HepG2 (cell line): Measurements from ENCODE around the gene ACTN4. TPM values are rescaled to one million over a fixed set of nuclear protein-coding genes. Genes with fewer than 3 reads are reported as not detected.

ENCODE experiments used
- EEA1 ChIP-seq: sonication (generic); formaldehyde crosslinking; IDR thresholded peaks from 2 replicates; pipeline ENCODE4 v1.5.1; 2020; ENCODE audit warnings: mild to moderate bottlenecking, missing genetic modification reagents, borderline replicate concordance
- ELF1 ChIP-seq: sonication (generic); formaldehyde crosslinking; IDR thresholded peaks from 2 replicates; pipeline ENCODE4 v1.4.0; 2020; ENCODE audit warnings: missing genetic modification reagents
- ELF3 ChIP-seq: IDR thresholded peaks from 2 replicates; pipeline ENCODE4 v1.6.1; 2016; ENCODE audit warnings: missing genetic modification reagents, missing compliant biosample characterization
- FOSL2 ChIP-seq: sonication (generic); formaldehyde crosslinking; IDR thresholded peaks from 2 replicates; pipeline ENCODE4 v1.4.0; 2020; ENCODE audit warnings: missing genetic modification reagents
- FOXA3 ChIP-seq: IDR thresholded peaks from 2 replicates; pipeline ENCODE4 v1.6.1; 2016; ENCODE audit warnings: missing genetic modification reagents, missing compliant biosample characterization
- FOXP1 ChIP-seq, 2 experiments: fragments of 450-650 bp in 1 of 2; IDR thresholded peaks; 2 replicates each; pipeline ENCODE4 v1.6.1; 2017 to 2018; ENCODE audit warnings: antibody characterized with exemption in 1 of 2
- MAX ChIP-seq: IDR thresholded peaks from 2 replicates; pipeline ENCODE4 v1.6.1; 2012; ENCODE audit warnings: inconsistent platforms
- MAZ ChIP-seq, 2 experiments: sonication (generic) in 1 of 2; formaldehyde crosslinking in 1 of 2; IDR thresholded peaks; 2 replicates each; pipeline versions ENCODE4 v1.5.0 to v1.6.1; 2012 to 2020; ENCODE audit warnings: low read depth in 2 of 2, mild to moderate bottlenecking in 2 of 2, borderline replicate concordance in 1 of 2, improper control_type of control experiment in 1 of 2, low read length in 1 of 2, missing genetic modification reagents in 1 of 2, moderate library complexity in 1 of 2
- NFYB ChIP-seq: sonication (generic); formaldehyde crosslinking; IDR thresholded peaks from 2 replicates; pipeline ENCODE4 v1.4.0; 2020; ENCODE audit warnings: missing genetic modification reagents
- SATB2 ChIP-seq: sonication (generic); formaldehyde crosslinking; IDR thresholded peaks from 2 replicates; pipeline ENCODE4 v1.5.0; 2020; ENCODE audit warnings: missing genetic modification reagents
- SOX6 ChIP-seq, 2 experiments: fragments of 450-650 bp in 1 of 2; sonication (generic) in 1 of 2; formaldehyde crosslinking in 1 of 2; IDR thresholded peaks; 2 replicates each; pipeline versions ENCODE4 v1.4.0 to v1.6.1; 2017 to 2020; ENCODE audit warnings: antibody characterized with exemption in 1 of 2, mild to moderate bottlenecking in 1 of 2, missing genetic modification reagents in 1 of 2
- TAF15 ChIP-seq: fragments of 200-400 bp; formaldehyde crosslinking; IDR thresholded peaks from one replicate; pipeline ENCODE4 v1.6.1; 2018; ENCODE audit warnings: mild to moderate bottlenecking, low read depth, low read length; ENCODE audit not compliant: poor library complexity, severe bottlenecking
- ZNF574 ChIP-seq: sonication (generic); formaldehyde crosslinking; IDR thresholded peaks from 2 replicates; pipeline ENCODE4 v1.4.0; 2020; ENCODE audit warnings: missing genetic modification reagents
- ZNF616 ChIP-seq: sonication (generic); formaldehyde crosslinking; IDR thresholded peaks from 2 replicates; pipeline ENCODE4 v1.5.0; 2020; ENCODE audit warnings: low read depth, mild to moderate bottlenecking, missing genetic modification reagents
- ZNF747 ChIP-seq: sonication (generic); formaldehyde crosslinking; IDR thresholded peaks from 2 replicates; pipeline ENCODE4 v1.8.1; 2023; ENCODE audit warnings: missing genetic modification reagents, mild to moderate bottlenecking, borderline replicate concordance
- ZXDC ChIP-seq: sonication (generic); formaldehyde crosslinking; IDR thresholded peaks from 2 replicates; pipeline ENCODE4 v1.5.0; 2020; ENCODE audit warnings: mild to moderate bottlenecking, missing genetic modification reagents
- polyA plus RNA-seq, 8 experiments: library from polyadenylated mRNA; depleted of rRNA in 3 of 8; stranded (reverse) in 7 of 8; unstranded in 1 of 8; fragments of >200 nt; fragmentation: Illumina TruSeq in 4 of 8; extraction: Trizol in 4 of 8; gene quantifications; 2 replicates each; pipeline versions ENCODE4 v1.2.1 to v1.2.3, GENCODE V29; 2011 to 2016; ENCODE audit warnings: low read depth in 4 of 8, missing spikeins in 1 of 8, mixed read lengths in 1 of 8; ENCODE audit not compliant: insufficient read depth in 1 of 8
- total RNA-seq, 5 experiments: library from RNA; depleted of rRNA; stranded (reverse); fragments of >200 nt; fragmentation: Illumina TruSeq; extraction: Trizol; gene quantifications; 2 replicates each; pipeline ENCODE4 v1.2.3, GENCODE V29; 2016; ENCODE audit warnings: low read depth in 1 of 5

Gene ACTN4
- total and polyA plus RNA-seq, 2 of the 13 experiments (the other 11 are each of a cell fraction or from before 2014, with no cell fraction given), result 171 to 192 TPM

DNA sequence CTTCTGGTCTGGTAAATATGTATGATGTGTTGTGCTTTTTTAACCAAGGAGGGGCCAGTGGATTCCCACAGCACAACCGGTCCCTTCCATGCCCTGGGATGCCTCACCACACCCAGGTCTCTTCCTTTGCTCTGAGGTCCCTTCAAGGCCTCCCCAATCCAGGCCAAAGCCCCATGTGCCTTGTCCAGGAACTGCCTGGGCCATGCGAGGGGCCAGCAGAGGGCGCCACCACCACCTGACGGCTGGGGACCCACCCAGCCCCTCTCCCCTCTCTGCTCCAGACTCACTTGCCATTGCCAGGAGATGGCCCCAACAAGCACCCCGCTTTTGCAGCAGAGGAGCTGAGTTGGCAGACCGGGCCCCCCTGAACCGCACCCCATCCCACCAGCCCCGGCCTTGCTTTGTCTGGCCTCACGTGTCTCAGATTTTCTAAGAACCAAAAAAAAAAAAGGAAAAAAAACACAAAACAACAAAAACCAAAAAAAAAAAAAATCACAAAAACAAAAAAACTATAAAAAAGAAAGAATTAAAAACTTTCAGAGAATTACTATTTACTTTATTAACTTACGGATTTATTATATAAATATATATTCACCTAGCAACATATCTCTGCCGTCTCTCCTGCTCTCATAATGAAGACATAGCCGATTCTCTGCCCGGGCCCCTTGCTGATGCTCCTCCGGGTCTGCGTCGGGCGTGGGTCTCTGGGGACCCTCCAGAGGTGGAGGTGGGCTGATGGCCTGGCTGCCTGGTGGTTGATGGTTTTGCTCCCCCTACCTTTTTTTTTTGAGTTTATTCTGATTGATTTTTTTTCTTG, 82.4 kb downstream of the ACTN4 start (continued):
- TF ChIP-seq ZXDC (CRISPR knock-in tag) (no peak), TAF15 (no peak), SATB2 (CRISPR knock-in tag) (no peak), ELF1 (peak; percentile 35; the same call in 1 of the 2 replicates), ELF3 (CRISPR knock-in tag) (0 out of 2 replicates have a peak, but pooled peaks have one; percentile 36), SOX6 (IDR thresholded peaks at IDR 0.05) (no peak), SOX6 (CRISPR knock-in tag; IDR thresholded peaks at IDR 0.05) (peak; percentile 31; the same call in 1 of the 2 replicates), FOSL2 (CRISPR knock-in tag) (peak; percentile 35; the same call in 1 of the 2 replicates), MAZ (IDR thresholded peaks at IDR 0.05; ENCODE audit: borderline replicate concordance, low read depth, low read length) (no peak), MAZ (CRISPR knock-in tag; IDR thresholded peaks at IDR 0.05; ENCODE audit: low read depth) (0 out of 2 replicates have a peak, but pooled peaks have one; percentile 46), EEA1 (CRISPR knock-in tag) (no peak), ZNF574 (peak; percentile 63; the same call in 1 of the 2 replicates), NFYB (CRISPR knock-in tag) (no peak), FOXP1 (IDR thresholded peaks at IDR 0.05) (no peak), FOXP1 (CRISPR knock-in tag; IDR thresholded peaks at IDR 0.05) (no peak), MAX (peak; percentile 42; the same call in 1 of the 2 replicates), ZNF747 (CRISPR knock-in tag) (no peak), FOXA3 (0 out of 2 replicates have a peak, but pooled peaks have one; percentile 28), ZNF616 (CRISPR knock-in tag) (no peak)
